ENCODE results near the gene EPN1.

Gene EPN1

GRCh38 chr19:55679343-55680257 lies 4.6 kb downstream of the EPN1 start:
- DNase-seq (ENCODE audit: low read depth in 3 of 3), result no peak

DNA sequence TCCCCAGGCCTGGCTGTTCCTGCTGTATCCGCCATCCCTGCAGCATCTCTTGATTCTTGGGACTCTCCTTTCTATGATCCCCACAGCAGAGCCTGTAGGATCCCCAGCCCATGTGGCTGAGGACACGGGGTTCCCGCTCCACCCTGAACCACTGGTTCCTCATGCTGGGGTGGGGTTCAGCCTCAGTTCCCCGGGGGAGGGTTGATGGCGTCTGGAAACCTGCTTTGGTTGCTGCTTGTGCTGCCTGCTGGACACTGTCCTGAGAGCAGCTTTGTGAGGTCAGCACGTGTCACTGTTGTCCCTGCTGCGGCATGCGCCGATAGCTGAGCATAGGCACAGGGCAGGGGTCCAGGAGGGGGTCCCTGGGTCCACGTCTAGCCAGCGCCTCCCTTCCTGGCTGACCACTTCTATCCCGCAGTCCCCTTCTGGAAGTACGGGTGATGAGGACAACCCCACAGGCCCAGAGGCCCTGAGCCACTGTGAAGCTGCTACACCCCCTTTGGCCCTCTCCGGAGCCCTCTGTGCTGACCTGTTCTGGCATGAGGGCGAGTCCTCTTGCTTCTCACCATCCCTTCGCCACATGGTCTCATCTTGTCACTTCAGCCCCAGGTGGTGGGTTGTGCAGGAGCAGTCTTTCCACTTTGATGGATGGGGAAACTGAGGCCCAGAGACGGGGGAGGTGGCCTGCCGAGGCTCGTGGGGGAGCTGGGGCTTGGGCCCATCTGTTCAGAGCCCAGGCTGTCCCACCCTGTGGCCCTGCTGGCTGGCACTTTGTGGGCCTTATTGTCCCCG lies 5.5 kb downstream of the EPN1 start:
- DNase-seq (ENCODE audit: low read depth in 3 of 3), result no peak

DNA sequence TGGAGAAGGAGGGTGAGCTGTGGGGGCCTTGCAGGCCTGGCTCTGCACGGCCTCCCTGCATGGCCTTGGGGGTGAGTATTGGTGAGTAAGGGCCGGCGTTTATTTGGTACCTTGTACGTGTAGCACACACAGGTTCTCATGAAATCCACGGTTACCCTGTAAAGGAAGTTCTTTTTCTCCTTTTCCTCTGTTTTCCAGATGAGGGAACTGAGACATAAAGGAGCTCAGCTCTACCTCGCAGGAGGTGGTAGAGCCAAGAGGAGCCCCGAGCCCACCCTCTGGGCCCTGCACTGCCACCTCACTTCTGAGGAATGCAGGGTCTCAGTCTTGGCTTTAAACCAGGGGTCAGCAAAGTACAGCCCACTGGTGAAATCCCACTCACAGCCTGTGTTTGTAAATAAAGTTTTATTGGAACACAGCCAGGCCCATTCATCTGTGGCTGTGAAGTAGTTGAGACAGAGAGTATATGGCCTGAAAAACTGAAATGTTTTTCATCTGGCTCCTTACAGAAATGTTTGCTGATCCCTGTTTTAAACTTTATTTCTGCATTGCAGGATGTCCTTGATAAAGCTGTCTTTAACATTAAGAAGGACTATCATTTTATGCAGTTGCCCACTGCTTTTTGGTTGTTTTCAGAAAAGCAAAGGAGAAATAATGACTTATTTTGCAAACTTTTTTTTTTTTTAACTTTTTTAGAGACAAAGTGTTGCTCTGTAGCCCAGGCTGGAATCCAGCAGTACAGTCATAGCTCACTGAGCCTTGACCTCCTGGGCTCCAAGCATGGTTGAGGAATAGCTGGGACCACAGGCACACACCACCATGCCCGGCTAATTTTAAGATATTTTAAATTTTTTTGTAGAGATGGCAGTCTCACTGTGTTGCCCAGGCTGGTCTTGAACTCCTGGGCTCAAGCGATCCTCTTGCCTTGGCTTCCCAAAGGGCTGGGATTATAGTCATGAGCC lies 6.4 kb downstream of the EPN1 start:
- no peak for DNase-seq (ENCODE audit: low read depth in 3 of 3)

- DNase-seq (ENCODE audit: low read depth in 3 of 3), result no peak
Measured at GRCh38 chr19:55683449-55684261, 8.6 kb downstream of the EPN1 start.

- DNase-seq (ENCODE audit: low read depth in 3 of 3), result no peak
Measured at GRCh38 chr19:55684946-55685681, 10.1 kb downstream of the EPN1 start.

- no peak for DNase-seq (ENCODE audit: low read depth in 3 of 3)
Measured at GRCh38 chr19:55685776-55686175, 10.8 kb downstream of the EPN1 start.

- DNase-seq (ENCODE audit: low read depth in 3 of 3), result no peak
Measured at GRCh38 chr19:55686311-55687050, 11.5 kb downstream of the EPN1 start.

DNA sequence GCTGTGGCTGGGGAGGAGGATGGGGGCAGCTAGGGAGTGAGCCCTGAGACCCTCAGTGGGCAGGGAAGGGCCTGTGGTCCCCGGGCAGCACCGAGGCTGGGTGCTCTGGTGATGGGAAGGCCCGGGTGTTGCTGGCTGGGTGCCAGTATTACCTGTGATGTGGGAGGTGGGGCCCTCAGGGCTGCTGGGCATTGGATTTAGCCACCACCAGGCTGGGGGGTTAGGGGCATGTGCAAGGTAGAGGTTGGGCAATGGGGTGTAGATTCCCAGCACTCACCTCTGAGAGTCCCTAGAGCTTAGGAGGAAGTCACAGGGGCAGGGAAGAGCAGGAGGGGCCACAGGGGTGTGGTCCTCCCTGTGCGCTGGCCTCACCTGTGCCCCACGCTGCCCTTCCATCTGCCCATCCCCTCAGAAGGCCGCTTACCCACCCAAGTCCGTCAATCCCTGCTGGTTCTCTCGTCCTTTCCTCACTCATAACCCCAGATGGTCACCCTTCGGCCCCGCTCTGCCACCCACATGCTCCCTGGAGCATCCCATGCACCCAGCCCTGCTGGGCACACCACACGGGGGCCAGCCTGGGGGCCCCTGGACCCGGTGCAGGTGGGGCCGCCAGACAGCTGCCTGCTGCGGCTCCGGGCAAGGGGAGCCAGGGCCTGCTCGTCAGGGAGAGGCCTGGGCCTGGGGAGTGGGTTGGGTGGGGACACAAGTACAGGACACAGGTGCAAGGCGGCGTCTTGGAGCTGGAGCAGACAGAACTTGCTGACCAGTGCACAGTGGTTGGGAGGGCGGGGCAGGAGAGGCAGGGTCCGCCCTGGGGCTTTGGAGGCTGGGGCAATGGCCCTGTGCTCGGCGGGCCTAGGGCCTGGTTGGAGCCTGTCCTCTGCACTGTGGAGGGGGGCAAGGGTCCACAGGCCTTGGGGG lies 12.5 kb downstream of the EPN1 start:
- no peak for DNase-seq (ENCODE audit: low read depth in 3 of 3)

DNA sequence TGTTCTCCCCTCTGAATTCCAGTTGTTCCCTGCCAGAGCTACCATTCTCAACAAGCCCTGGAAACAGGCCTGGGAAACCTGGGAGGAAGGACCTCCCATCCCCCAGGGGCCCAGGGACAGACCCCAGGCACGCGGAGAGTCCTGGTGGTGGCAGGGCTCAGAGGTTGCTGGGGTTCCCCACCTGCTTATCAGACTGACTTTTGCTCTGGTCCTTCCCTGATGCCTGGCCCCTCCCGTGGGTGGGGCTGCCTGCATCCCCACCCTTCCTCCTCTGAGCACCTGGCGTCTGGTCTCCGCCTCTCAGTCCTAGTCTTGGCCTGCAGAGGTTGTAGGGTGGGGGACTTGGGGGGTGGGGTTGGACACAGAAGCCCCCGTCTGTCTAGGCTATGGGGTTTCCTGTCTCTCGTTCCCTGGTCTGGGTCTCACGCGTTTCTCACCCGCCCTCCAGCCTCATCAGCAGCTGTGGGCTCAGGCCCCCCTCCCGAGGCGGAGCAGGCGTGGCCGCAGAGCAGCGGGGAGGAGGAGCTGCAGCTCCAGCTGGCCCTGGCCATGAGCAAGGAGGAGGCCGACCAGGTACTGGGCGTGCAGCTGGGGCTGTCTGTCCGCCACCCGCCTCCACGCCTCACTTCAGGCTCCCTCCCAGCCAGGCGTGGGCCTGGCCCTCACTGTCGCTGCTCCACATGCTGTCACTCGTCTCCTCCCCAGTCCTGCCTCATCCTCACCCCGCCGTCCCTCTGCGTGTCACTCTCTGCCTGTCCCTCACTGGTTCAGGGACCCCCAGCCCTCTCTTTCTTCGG lies 13.6 kb downstream of the EPN1 start:
- DNase-seq (ENCODE audit: low read depth in 3 of 3), result no peak

- no peak for DNase-seq (ENCODE audit: low read depth in 3 of 3)
Measured at GRCh38 chr19:55689411-55690108, 14.5 kb downstream of the EPN1 start.

DNA sequence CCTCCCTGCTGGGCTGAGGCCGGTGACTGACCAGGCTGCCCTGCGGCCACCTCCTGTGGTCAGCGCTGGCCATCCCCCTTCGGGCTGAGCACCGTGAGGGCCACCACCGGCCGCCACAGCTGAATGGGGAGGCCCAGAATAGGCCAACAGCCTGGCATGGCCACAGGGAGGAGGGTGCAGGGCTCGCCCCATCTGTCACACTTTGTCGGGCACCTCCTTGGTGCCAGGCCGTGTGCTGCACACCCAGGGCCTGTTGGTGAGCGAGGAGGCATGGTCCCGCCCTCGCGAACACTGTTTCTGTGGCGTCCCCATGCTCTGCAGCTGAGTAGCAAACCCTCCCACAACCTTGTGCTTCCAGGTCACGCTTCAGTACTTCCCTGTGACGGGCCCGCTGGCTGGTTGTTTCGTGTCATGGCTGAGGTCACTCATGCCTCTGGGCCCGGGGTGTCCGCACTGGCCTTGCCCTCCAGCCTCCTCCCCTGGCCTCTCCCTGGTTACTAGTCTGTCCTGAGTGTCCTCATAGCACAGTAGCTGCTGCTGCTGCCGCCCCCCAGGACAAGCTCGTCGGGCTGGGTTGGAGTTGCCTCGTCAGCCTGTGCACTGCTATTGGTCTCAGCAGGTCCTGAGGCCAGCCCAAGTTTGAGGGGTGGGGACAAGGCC lies 15.2 kb downstream of the EPN1 start:
- no peak for DNase-seq (ENCODE audit: low read depth in 3 of 3)

GRCh38 chr19:55690769-55691545 lies 15.9 kb downstream of the EPN1 start:
- no peak for DNase-seq (ENCODE audit: low read depth in 3 of 3)

GRCh38 chr19:55691561-55692481 lies 16.8 kb downstream of the EPN1 start:
- DNase-seq (ENCODE audit: low read depth in 3 of 3), result no peak

DNA sequence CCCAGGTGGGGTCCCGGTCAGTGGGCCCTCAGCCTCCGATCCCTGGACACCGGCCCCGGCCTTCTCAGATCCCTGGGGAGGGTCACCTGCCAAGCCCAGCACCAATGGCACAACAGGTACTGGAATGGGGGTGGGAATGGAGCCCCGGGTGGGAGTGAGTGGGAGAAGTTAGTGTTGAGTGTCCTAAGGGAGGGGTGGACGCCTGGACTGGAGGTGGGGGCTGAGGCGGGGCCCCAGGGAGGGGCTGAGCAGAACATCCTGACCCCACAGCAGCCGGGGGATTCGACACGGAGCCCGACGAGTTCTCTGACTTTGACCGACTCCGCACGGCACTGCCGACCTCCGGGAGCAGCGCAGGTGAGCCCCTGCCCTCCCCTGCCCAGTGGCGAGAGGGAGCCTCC lies 17.7 kb downstream of the EPN1 start:
- DNase-seq (ENCODE audit: low read depth in 3 of 3), result no peak
